Breast epithelium (tissue), 3 donors: ENCODE measurements around the gene OSBPL6.

ENCODE experiments used
- POLR2AphosphoS5 ChIP-seq, 3 donors: sonication (generic); formaldehyde crosslinking; IDR thresholded peaks; one replicate each; pipeline ENCODE4 v1.6.1; 2017; ENCODE audit warnings: antibody characterized with exemption in 3 of 3
- TF ChIP-seq, protein P1 (sequence below), 3 donors: fragments of 450-650 bp; IDR thresholded peaks; one replicate each; pipeline ENCODE4 v1.5.1; 2016 to 2017; ENCODE audit warnings: antibody characterized with exemption in 3 of 3, mild to moderate bottlenecking in 3 of 3, moderate library complexity in 3 of 3

DNA sequence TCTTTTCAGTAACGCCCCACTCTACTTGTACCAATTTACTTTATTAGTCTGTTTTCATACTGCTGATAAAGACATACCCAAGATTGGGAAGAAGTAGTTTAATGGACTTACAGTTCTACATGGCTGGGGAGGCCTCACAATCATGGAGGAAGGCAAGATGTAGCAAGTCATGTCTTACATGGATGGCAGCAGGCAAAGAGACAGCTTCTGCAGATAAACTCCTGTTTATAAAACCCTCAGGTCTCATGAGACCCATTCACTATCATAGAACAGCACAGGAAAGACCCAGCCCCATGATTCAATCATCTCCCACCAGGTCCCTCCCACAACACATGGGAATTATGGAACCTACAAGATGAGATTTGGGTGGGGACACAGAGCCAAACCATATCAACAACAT, 38.8 kb upstream of the OSBPL6 start:
- no peak for TF ChIP-seq POLR2AphosphoS5 (IDR thresholded peaks at IDR 0.05)
- TF ChIP-seq, protein P1, sequence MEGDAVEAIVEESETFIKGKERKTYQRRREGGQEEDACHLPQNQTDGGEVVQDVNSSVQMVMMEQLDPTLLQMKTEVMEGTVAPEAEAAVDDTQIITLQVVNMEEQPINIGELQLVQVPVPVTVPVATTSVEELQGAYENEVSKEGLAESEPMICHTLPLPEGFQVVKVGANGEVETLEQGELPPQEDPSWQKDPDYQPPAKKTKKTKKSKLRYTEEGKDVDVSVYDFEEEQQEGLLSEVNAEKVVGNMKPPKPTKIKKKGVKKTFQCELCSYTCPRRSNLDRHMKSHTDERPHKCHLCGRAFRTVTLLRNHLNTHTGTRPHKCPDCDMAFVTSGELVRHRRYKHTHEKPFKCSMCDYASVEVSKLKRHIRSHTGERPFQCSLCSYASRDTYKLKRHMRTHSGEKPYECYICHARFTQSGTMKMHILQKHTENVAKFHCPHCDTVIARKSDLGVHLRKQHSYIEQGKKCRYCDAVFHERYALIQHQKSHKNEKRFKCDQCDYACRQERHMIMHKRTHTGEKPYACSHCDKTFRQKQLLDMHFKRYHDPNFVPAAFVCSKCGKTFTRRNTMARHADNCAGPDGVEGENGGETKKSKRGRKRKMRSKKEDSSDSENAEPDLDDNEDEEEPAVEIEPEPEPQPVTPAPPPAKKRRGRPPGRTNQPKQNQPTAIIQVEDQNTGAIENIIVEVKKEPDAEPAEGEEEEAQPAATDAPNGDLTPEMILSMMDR (IDR thresholded peaks at IDR 0.05) = no peak
